Measurements from ENCODE around the gene OR10A2.

GRCh38 chr11:6834021-6834420, 28.8 kb upstream of the OR10A2 start:
- TF ChIP-seq CTCF (conservative IDR thresholded peaks at IDR 0.05; ENCODE audit: low read length) (no peak), EZH2phosphoT487 (IDR thresholded peaks at IDR 0.05; ENCODE audit: borderline replicate concordance, low read depth, low read length) (no peak)

Measured in OCI-LY7 (cell line).